Measurements from ENCODE around the gene TBC1D7.

The TBC1D7 gene

GRCh38 chr6:13304580-13305260, 23.6 kb downstream of the TBC1D7 start:
- Histone ChIP-seq H3K4me1 (ENCODE audit: control insufficient read depth, insufficient read depth, low read length) (peaks cover 6% of the 10 kb centered on the region), H3K4me3 (ENCODE audit: low read depth, low read length) (no peak overlapping the region), H3K27ac (ENCODE audit: extremely low read depth, low read depth, low read length) (no peak overlapping the region), H3K36me3 (ENCODE audit: control insufficient read depth in 2 of 2, insufficient read depth in 1 of 2, low read length in 2 of 2) (peaks cover 10 to 82% of the 10 kb centered on the region in 2 experiments; a peak in 2 of 3 replicates), H3K9me3 (ENCODE audit: control insufficient read depth, insufficient read depth, low read depth, low read length) (no peaks in the 10 kb centered on the region)
- CTCF ChIA-PET = interaction anchor here (1.0 kb wide), 1 partner anchor 26 kb away, joined by 3 read pairs; no protein-coding TSS in a partner anchor
- TF ChIP-seq GLI2 (tag by site-specific recombination; IDR thresholded peaks at IDR 0.05; ENCODE audit: borderline replicate concordance, low read depth) = no peak
- TF ChIP-seq ZSCAN16 (tag by site-specific recombination; IDR thresholded peaks at IDR 0.05) = no peak
- TF ChIP-seq ZNF776 (tag by site-specific recombination; IDR thresholded peaks at IDR 0.05; ENCODE audit: borderline replicate concordance) = no peak
- TF ChIP-seq ZNF114 (tag by site-specific recombination; IDR thresholded peaks at IDR 0.05) = no peak
- no peak for TF ChIP-seq ZNF366 (tag by site-specific recombination; conservative IDR thresholded peaks at IDR 0.05)
- no peak for TF ChIP-seq ZNF148 (tag by site-specific recombination; IDR thresholded peaks at IDR 0.05; ENCODE audit: borderline replicate concordance)
- no peak for TF ChIP-seq FEZF1 (tag by site-specific recombination; IDR thresholded peaks at IDR 0.05)
- no peak for TF ChIP-seq ZNF555 (tag by site-specific recombination; conservative IDR thresholded peaks at IDR 0.05)
- POLR2A ChIA-PET = no interaction called here

GRCh38 chr6:13304101-13304500, 24.2 kb downstream of the TBC1D7 start:
- ChIA-PET POLR2A (no interaction called here), CTCF (interaction anchor here (0.6 to 1.0 kb wide), 2 partner anchors 23 to 26 kb away, joined by 3 read pairs; no protein-coding TSS in a partner anchor)
- H3K4me1 ChIP-seq (ENCODE audit: control insufficient read depth, insufficient read depth, low read length) = peaks cover 6% of the 10 kb centered on the region
- no peaks in the 10 kb centered on the region for H3K9me3 ChIP-seq (ENCODE audit: control insufficient read depth, insufficient read depth, low read depth, low read length)
- H3K4me3 ChIP-seq (ENCODE audit: low read depth, low read length) = no peak overlapping the region
- no peak for TF ChIP-seq ZBTB1 (tag by site-specific recombination; IDR thresholded peaks at IDR 0.05)
- TF ChIP-seq KLF10 (tag by site-specific recombination; IDR thresholded peaks at IDR 0.05) = no peak
- no peak for TF ChIP-seq ZNF791 (tag by site-specific recombination; IDR thresholded peaks at IDR 0.05)
- TF ChIP-seq ZNF169 (tag by site-specific recombination; IDR thresholded peaks at IDR 0.05) = no peak
- no peak for TF ChIP-seq ZNF704 (tag by site-specific recombination; IDR thresholded peaks at IDR 0.05)
- TF ChIP-seq ZNF335 (tag by site-specific recombination; conservative IDR thresholded peaks at IDR 0.05) = no peak
- no peak for TF ChIP-seq ZNF558 (tag by site-specific recombination; IDR thresholded peaks at IDR 0.05)
- no peak for TF ChIP-seq ZNF624 (tag by site-specific recombination; IDR thresholded peaks at IDR 0.05)
- no peak overlapping the region for H3K27ac ChIP-seq (ENCODE audit: extremely low read depth, low read depth, low read length)
- H3K36me3 ChIP-seq (ENCODE audit: control insufficient read depth in 2 of 2, insufficient read depth in 1 of 2, low read length in 2 of 2) = peaks cover 10 to 84% of the 10 kb centered on the region in 2 experiments; a peak in 2 of 3 replicates

GRCh38 chr6:13303668-13304017, 24.7 kb downstream of the TBC1D7 start:
- TF ChIP-seq ZBTB6 (tag by site-specific recombination; IDR thresholded peaks at IDR 0.05) (0 out of 2 replicates have a peak, but pooled peaks have one; percentile 47), PRDM6 (tag by site-specific recombination; IDR thresholded peaks at IDR 0.05) (no peak), ZNF585B (tag by site-specific recombination; IDR thresholded peaks at IDR 0.05) (no peak), ZNF488 (tag by site-specific recombination; IDR thresholded peaks at IDR 0.05) (no peak), ZBTB48 (tag by site-specific recombination; IDR thresholded peaks at IDR 0.05) (0 out of 2 replicates have a peak, but pooled peaks have one; percentile 69)
- 0 out of 2 replicates have a peak overlapping the region, but pooled peaks have one; percentile 34 for H3K27ac ChIP-seq (ENCODE audit: extremely low read depth, low read depth, low read length)
- peaks cover 6% of the 10 kb centered on the region for H3K4me1 ChIP-seq (ENCODE audit: control insufficient read depth, insufficient read depth, low read length)
- peaks cover 10 to 84% of the 10 kb centered on the region in 2 experiments; a peak in 2 of 3 replicates for H3K36me3 ChIP-seq (ENCODE audit: control insufficient read depth in 2 of 2, insufficient read depth in 1 of 2, low read length in 2 of 2)
- CTCF ChIA-PET = interaction anchor here (0.6 kb wide), 1 partner anchor 24 kb away, joined by 3 read pairs; no protein-coding TSS in a partner anchor
- no peaks in the 10 kb centered on the region for H3K9me3 ChIP-seq (ENCODE audit: control insufficient read depth, insufficient read depth, low read depth, low read length)
- H3K4me3 ChIP-seq (ENCODE audit: low read depth, low read length) = no peak overlapping the region
- POLR2A ChIA-PET = no interaction called here

Measured in HEK293 (cell line).